ENCODE data around the gene SCN10A.

Gene SCN10A

DNA sequence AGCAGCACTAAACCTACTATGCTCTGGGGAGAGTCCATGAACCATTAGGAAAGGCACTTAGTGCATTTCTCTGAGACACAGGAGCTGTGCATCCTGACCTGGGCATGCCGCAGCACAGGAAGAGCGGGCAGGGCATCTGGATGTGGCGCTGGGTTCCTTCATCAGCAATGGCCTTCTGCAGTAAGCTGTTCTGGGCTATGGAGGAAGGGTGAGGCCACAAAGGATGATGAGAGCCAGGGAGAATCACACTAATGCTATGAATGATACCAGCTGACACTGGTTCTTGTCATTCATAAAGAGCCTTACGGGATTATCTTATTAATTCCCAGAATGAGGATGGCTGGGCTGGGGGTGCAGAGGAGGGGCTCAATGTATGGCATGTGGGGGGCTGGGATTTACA, 12.7 kb upstream of the SCN10A start:
- peaks cover 3% of the 10 kb centered on the region; the same call in 1 of the 2 replicates for H3K9me3 ChIP-seq (ENCODE audit: control insufficient read depth, insufficient read depth, low read depth, low read length)
- no peaks in the 10 kb centered on the region for H3K36me3 ChIP-seq (ENCODE audit: control insufficient read depth, insufficient read depth, low read length)
- H3K27me3 ChIP-seq (ENCODE audit: control insufficient read depth, insufficient read depth, low read length), result no peaks in the 10 kb centered on the region
- H3K27ac ChIP-seq (ENCODE audit: low read depth, low read length), result no peak overlapping the region
- H3K9ac ChIP-seq (ENCODE audit: low read length), result no peak overlapping the region
- no peak overlapping the region for H3K4me3 ChIP-seq (ENCODE audit: low read depth, low read length)
- peaks cover 7% of the 10 kb centered on the region for H3K4me1 ChIP-seq (ENCODE audit: control insufficient read depth, insufficient read depth, low read length)

DNA sequence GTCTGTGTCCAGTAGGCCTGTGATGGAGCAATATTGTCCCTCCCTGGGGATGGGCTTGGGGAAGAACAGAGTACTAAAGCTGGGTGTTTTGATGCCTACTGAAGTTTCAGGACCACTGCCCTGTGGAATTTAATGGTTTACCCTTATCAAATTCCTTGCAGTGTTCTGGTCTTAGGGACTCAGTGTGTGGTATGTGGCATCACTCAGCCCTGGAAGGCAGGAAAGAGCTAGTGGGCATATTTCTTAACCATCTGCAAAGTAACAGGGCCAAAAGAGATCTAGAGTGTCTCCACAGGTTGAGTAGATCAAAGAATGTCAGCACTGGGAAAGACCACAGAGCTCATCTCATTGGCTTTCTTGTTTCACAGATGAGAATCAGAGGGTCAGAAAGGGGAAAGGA, 11.8 kb upstream of the SCN10A start:
- no peak overlapping the region for H3K9ac ChIP-seq (ENCODE audit: low read length)
- no peaks in the 10 kb centered on the region for H3K36me3 ChIP-seq (ENCODE audit: control insufficient read depth, insufficient read depth, low read length)
- no peaks in the 10 kb centered on the region for H3K27me3 ChIP-seq (ENCODE audit: control insufficient read depth, insufficient read depth, low read length)
- H3K4me1 ChIP-seq (ENCODE audit: control insufficient read depth, insufficient read depth, low read length), result peaks cover 7% of the 10 kb centered on the region
- no peak overlapping the region for H3K27ac ChIP-seq (ENCODE audit: low read depth, low read length)
- H3K9me3 ChIP-seq (ENCODE audit: control insufficient read depth, insufficient read depth, low read depth, low read length), result peaks cover 3% of the 10 kb centered on the region; the same call in 1 of the 2 replicates
- no peak overlapping the region for H3K4me3 ChIP-seq (ENCODE audit: low read depth, low read length)

DNA sequence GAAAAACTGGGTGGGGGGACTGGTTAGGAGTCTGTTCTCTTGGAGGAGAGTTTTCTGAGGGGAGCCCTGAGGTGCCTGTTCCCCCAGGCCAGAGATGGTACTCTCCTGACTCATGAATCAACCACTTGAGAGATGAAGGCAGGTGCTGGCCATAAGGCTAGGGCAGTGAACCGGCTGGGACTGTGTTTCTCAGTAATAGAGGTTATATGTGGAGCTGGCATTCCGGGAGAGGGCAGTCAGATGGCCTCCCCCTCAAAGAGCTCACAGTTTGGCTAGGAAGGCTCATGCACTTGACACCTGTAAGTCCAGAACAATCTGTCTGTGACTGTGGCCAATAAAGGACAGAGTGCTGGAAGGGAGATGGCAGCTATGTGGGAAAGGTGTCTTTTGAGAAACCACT, 10.0 kb upstream of the SCN10A start:
- no peak overlapping the region for H3K4me3 ChIP-seq (ENCODE audit: low read depth, low read length)
- H3K4me1 ChIP-seq (ENCODE audit: control insufficient read depth, insufficient read depth, low read length), result peaks cover 7% of the 10 kb centered on the region
- peaks cover 3% of the 10 kb centered on the region; the same call in 1 of the 2 replicates for H3K9me3 ChIP-seq (ENCODE audit: control insufficient read depth, insufficient read depth, low read depth, low read length)
- H3K36me3 ChIP-seq (ENCODE audit: control insufficient read depth, insufficient read depth, low read length), result no peaks in the 10 kb centered on the region
- H3K9ac ChIP-seq (ENCODE audit: low read length), result no peak overlapping the region
- no peak overlapping the region for H3K27ac ChIP-seq (ENCODE audit: low read depth, low read length)
- H3K27me3 ChIP-seq (ENCODE audit: control insufficient read depth, insufficient read depth, low read length), result no peaks in the 10 kb centered on the region; the same call in 1 of the 2 replicates

DNA sequence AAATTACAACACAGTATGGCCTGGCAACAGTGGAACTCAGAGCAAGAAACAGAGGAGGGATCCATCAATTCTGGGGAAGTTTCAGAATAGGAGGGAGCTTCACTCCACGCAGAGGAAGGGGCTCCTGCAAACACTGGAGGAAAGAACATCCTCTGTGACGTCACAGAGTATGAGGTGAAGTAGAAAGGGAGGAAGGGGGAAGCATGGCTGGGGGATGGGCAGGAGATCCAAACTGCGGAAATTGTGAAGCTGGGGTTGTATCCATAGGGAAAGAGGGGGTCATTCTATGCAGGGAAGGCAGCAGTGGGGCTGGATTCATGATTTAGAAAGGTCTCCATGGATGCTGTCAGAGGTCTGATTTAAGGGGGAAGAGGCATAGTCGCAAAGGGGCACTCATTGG, 8.3 kb upstream of the SCN10A start:
- Histone ChIP-seq H3K27ac (ENCODE audit: low read depth, low read length) (no peak overlapping the region), H3K36me3 (ENCODE audit: control insufficient read depth, insufficient read depth, low read length) (no peaks in the 10 kb centered on the region), H3K4me1 (ENCODE audit: control insufficient read depth, insufficient read depth, low read length) (peaks cover 4% of the 10 kb centered on the region), H3K27me3 (ENCODE audit: control insufficient read depth, insufficient read depth, low read length) (no peaks in the 10 kb centered on the region; the same call in 1 of the 2 replicates), H3K9me3 (ENCODE audit: control insufficient read depth, insufficient read depth, low read depth, low read length) (peaks cover 3% of the 10 kb centered on the region; the same call in 1 of the 2 replicates), H3K9ac (ENCODE audit: low read length) (no peak overlapping the region), H3K4me3 (ENCODE audit: low read depth, low read length) (no peak overlapping the region)

DNA sequence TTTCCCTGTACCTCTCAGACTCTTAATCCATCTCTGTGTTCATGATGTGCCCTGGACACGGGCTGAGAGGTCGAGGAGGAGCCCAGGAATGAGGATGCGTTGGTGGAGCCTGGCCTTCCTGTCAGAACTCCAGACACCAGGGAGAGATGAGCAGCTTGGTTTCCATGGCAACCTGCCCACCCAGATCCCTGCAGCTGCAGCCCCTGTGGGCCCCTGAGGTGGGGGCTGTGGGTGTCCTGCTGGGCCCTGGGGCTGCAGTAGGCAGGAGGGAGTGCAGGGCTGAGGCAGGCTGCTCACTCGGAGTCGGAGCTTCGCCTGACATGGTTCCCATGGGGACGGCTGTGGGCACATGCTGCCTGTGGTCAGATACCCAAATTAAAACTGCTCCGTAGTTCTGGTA, 7.7 kb upstream of the SCN10A start:
- no peak overlapping the region for H3K4me3 ChIP-seq (ENCODE audit: low read depth, low read length)
- H3K9me3 ChIP-seq (ENCODE audit: control insufficient read depth, insufficient read depth, low read depth, low read length), result peaks cover 3% of the 10 kb centered on the region; the same call in 1 of the 2 replicates
- no peaks in the 10 kb centered on the region for H3K4me1 ChIP-seq (ENCODE audit: control insufficient read depth, insufficient read depth, low read length)
- H3K27ac ChIP-seq (ENCODE audit: low read depth, low read length), result no peak overlapping the region
- no peaks in the 10 kb centered on the region; the same call in 1 of the 2 replicates for H3K27me3 ChIP-seq (ENCODE audit: control insufficient read depth, insufficient read depth, low read length)
- H3K36me3 ChIP-seq (ENCODE audit: control insufficient read depth, insufficient read depth, low read length), result no peaks in the 10 kb centered on the region
- H3K9ac ChIP-seq (ENCODE audit: low read length), result no peak overlapping the region

DNA sequence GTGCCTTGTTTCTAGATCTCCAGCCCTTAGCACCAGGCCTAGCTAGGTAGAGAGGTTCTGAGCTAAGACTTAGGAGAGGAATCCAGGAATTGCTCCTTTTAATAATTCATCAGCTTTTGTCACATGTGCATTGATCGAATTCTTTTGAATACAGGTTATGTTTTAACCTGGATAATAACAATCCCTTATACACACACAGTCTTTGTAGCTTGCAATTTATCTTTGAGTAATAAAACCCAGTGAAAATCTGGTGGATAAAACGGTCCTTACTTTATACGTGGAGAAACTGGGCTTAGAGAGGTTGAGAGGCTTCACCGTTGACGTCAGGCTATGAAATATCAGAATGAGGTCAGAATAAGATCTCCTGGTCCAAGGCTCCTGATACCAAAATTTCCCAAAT, 7.2 kb upstream of the SCN10A start:
- H3K36me3 ChIP-seq (ENCODE audit: control insufficient read depth, insufficient read depth, low read length), result no peaks in the 10 kb centered on the region
- no peaks in the 10 kb centered on the region for H3K9me3 ChIP-seq (ENCODE audit: control insufficient read depth, insufficient read depth, low read depth, low read length)
- no peak overlapping the region for H3K27ac ChIP-seq (ENCODE audit: low read depth, low read length)
- H3K9ac ChIP-seq (ENCODE audit: low read length), result no peak overlapping the region
- no peak overlapping the region for H3K4me3 ChIP-seq (ENCODE audit: low read depth, low read length)
- H3K27me3 ChIP-seq (ENCODE audit: control insufficient read depth, insufficient read depth, low read length), result no peaks in the 10 kb centered on the region; the same call in 1 of the 2 replicates
- no peaks in the 10 kb centered on the region for H3K4me1 ChIP-seq (ENCODE audit: control insufficient read depth, insufficient read depth, low read length)

DNA sequence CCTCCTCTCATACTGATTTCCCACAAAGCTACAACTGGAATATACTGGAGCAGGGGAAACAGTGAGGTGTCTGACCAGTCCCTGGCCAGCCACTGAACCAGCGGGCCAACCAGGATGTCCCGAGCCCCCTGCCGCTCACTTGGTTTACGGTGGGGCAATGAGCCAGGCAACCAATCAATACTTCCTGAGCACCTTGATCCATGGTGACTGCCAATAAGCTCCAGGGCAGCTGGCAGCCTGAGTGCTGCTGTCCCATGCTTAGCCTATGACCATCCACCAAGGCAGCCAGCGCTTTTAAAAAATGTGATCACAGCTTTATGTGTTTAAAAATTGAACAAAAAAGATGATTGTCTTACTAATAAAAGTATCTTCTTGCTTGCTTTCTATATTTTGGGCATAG, 4.2 kb downstream of the SCN10A start:
- H3K36me3 ChIP-seq (ENCODE audit: control insufficient read depth, insufficient read depth, low read length), result no peaks in the 10 kb centered on the region

DNA sequence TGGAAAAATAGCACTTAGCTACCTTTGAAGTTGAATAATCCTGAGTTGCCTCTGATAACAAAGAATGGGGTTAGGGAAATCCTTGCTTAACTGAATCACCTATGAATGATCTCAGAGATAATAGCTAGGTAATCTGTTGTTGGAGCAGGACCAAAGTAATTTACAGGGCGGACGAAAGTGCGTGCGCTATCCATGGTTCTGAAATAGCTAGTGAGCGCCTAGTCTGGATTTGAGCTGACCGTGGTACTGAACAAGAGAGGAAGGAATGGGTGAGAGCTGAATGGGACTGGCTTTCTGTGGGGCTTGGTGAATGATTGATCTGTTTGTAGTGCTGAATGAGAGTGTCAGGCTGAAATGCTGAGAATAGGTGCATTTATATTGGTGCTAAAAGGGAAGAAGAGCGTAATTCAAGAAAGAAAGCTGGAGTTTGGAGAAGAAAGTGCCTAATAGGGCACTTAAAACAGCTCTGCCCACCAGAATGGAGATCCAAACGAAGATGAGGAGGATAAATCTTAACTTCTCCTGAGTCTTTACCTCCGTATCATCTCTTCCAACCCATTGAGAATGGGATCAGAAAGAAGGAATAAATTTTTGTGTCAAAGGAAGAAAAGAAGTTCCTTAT, 10.1 kb downstream of the SCN10A start:
- Histone ChIP-seq H3K27ac (ENCODE audit: low read depth, low read length) (no peak overlapping the region), H3K4me1 (ENCODE audit: control insufficient read depth, insufficient read depth, low read length) (no peaks in the 10 kb centered on the region), H3K36me3 (ENCODE audit: control insufficient read depth, insufficient read depth, low read length) (no peaks in the 10 kb centered on the region), H3K9ac (ENCODE audit: low read length) (no peak overlapping the region), H3K27me3 (ENCODE audit: control insufficient read depth, insufficient read depth, low read length) (peaks cover 21% of the 10 kb centered on the region), H3K9me3 (ENCODE audit: control insufficient read depth, insufficient read depth, low read depth, low read length) (no peaks in the 10 kb centered on the region), H3K4me3 (ENCODE audit: low read depth, low read length) (no peak overlapping the region)

More for the DNA sequence above, 4.2 kb downstream of the SCN10A start:
- Histone ChIP-seq H3K4me3 (ENCODE audit: low read depth, low read length) (no peak overlapping the region), H3K27ac (ENCODE audit: low read depth, low read length) (no peak overlapping the region), H3K9ac (ENCODE audit: low read length) (no peak overlapping the region), H3K9me3 (ENCODE audit: control insufficient read depth, insufficient read depth, low read depth, low read length) (no peaks in the 10 kb centered on the region), H3K27me3 (ENCODE audit: control insufficient read depth, insufficient read depth, low read length) (peaks cover 15% of the 10 kb centered on the region; the same call in 1 of the 2 replicates), H3K4me1 (ENCODE audit: control insufficient read depth, insufficient read depth, low read length) (no peaks in the 10 kb centered on the region)

DNA sequence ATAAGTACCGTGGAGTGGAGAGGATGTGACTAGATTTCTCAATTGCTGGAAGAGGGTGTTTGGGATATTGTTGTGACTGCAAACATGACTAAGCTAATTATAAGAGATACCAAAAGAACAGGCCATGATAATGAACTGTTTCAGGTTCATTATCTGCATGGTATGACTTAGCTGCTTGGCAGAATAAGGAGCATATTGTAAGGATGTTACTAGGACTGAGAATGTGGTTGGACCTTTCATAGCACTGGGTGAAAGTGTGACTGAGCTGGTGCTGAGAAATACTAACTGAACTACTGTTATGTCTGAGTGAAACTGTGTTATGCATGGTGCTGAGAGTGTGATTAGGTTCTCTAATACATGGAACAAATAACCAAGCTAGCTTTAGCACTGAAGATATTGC, 11.0 kb downstream of the SCN10A start:
- Histone ChIP-seq H3K27ac (ENCODE audit: low read depth, low read length) (no peak overlapping the region), H3K9me3 (ENCODE audit: control insufficient read depth, insufficient read depth, low read depth, low read length) (no peaks in the 10 kb centered on the region), H3K9ac (ENCODE audit: low read length) (no peak overlapping the region), H3K4me1 (ENCODE audit: control insufficient read depth, insufficient read depth, low read length) (no peaks in the 10 kb centered on the region), H3K4me3 (ENCODE audit: low read depth, low read length) (no peak overlapping the region), H3K27me3 (ENCODE audit: control insufficient read depth, insufficient read depth, low read length) (peaks cover 21% of the 10 kb centered on the region), H3K36me3 (ENCODE audit: control insufficient read depth, insufficient read depth, low read length) (no peaks in the 10 kb centered on the region)

DNA sequence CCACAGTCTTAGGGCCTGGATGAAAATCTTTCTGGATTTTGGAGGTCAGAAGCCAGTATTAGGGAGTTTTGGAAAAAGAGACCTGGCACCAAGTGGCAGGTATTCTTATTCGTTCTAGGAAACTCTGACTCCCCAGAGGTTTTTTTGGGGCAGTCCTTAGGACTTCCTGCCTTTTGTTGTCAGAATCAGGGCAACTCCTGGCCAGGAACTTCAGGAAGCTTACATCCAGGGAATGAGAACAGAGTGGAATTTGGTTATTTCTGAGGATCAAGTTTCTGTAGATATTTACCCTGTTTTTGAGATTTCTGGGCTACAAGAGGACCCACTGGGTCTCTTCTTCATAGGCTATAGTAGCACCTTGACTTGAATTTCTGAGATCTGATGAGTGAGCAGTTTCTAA, 15.5 kb downstream of the SCN10A start:
- Histone ChIP-seq H3K9ac (ENCODE audit: low read length) (no peak overlapping the region), H3K36me3 (ENCODE audit: control insufficient read depth, insufficient read depth, low read length) (no peaks in the 10 kb centered on the region), H3K4me1 (ENCODE audit: control insufficient read depth, insufficient read depth, low read length) (no peaks in the 10 kb centered on the region), H3K27me3 (ENCODE audit: control insufficient read depth, insufficient read depth, low read length) (peaks cover 10% of the 10 kb centered on the region), H3K9me3 (ENCODE audit: control insufficient read depth, insufficient read depth, low read depth, low read length) (no peaks in the 10 kb centered on the region), H3K27ac (ENCODE audit: low read depth, low read length) (no peak overlapping the region), H3K4me3 (ENCODE audit: low read depth, low read length) (no peak overlapping the region)

DNA sequence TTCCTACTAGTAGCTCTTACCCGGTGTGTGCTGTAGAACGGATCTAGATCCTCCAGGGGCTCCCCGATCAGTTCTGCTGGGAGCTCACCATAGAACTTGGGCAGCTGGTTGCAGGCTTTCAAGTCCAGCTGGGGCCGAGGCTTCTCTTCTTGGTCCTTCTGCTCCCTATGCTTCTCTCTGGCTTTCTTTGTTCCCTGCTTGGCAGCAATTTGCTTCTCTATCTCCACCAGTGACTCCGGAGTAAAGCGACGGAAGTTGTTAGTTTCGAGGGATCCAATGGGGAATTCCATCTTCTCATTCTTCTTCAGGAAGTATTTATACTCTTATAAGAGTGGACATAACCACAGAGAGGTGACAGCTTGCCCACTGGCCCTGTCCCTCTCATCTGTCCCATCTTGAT, 22.3 kb downstream of the SCN10A start:
- Histone ChIP-seq H3K36me3 (ENCODE audit: control insufficient read depth, insufficient read depth, low read length) (no peaks in the 10 kb centered on the region), H3K4me3 (ENCODE audit: low read depth, low read length) (no peak overlapping the region), H3K27ac (ENCODE audit: low read depth, low read length) (no peak overlapping the region), H3K4me1 (ENCODE audit: control insufficient read depth, insufficient read depth, low read length) (no peaks in the 10 kb centered on the region), H3K27me3 (ENCODE audit: control insufficient read depth, insufficient read depth, low read length) (peaks cover 10% of the 10 kb centered on the region; the same call in 1 of the 2 replicates), H3K9me3 (ENCODE audit: control insufficient read depth, insufficient read depth, low read depth, low read length) (no peaks in the 10 kb centered on the region), H3K9ac (ENCODE audit: low read length) (no peak overlapping the region)

Data from HUES6 (cell line).